SK-N-SH (cell line): Measurements from ENCODE around the gene TBX2.

Experiments used
- CHD2 ChIP-seq: fragments of 150-350 bp; IDR thresholded peaks from 2 replicates; pipeline ENCODE4 v1.6.1; 2018; ENCODE audit warnings: low read length; ENCODE audit not compliant: partially characterized antibody
- CTCF ChIP-seq: fragments of 200-600 bp; sonication (generic); IDR thresholded peaks from 2 replicates; pipeline ENCODE4 v1.6.1; 2017; ENCODE audit warnings: antibody characterized with exemption, mild to moderate bottlenecking, moderate library complexity
- FOSL2 ChIP-seq: IDR thresholded peaks from 2 replicates; pipeline ENCODE4 v1.4.0; 2012; ENCODE audit warnings: low read depth, mild to moderate bottlenecking, moderate library complexity, borderline replicate concordance
- NRF1 ChIP-seq: IDR thresholded peaks from 2 replicates; pipeline ENCODE4 v1.6.1; 2012; ENCODE audit warnings: low read depth, mild to moderate bottlenecking, low read length
- RAD21 ChIP-seq: IDR thresholded peaks from 2 replicates; pipeline ENCODE4 v1.6.1; 2012; ENCODE audit warnings: mild to moderate bottlenecking, low read length
- REST ChIP-seq: IDR thresholded peaks from 2 replicates; pipeline ENCODE4 v1.6.1; 2012; ENCODE audit warnings: mild to moderate bottlenecking, low read depth, low read length, moderate library complexity
- TEAD4 ChIP-seq: IDR thresholded peaks from 2 replicates; pipeline ENCODE4 v1.4.0; 2012; ENCODE audit warnings: mild to moderate bottlenecking, borderline replicate concordance; ENCODE audit not compliant: insufficient read depth
- USF2 ChIP-seq: fragments of 150-350 bp; IDR thresholded peaks from 2 replicates; pipeline ENCODE4 v1.6.1; 2017; ENCODE audit warnings: antibody characterized with exemption, low read length, low read depth, borderline replicate concordance

GRCh38 chr17:61366715-61367413, 32.8 kb upstream of the TBX2 start:
- TF ChIP-seq CTCF = no peak
- no peak for TF ChIP-seq RAD21
- no peak for TF ChIP-seq FOSL2
- TF ChIP-seq TEAD4 = no peak
- TF ChIP-seq USF2 = no peak
- no peak for TF ChIP-seq NRF1
- TF ChIP-seq CHD2 = no peak
- TF ChIP-seq REST = no peak
